ENCODE results near the gene KCNMA1. TPM values are rescaled to one million over a fixed set of nuclear protein-coding genes. Genes with fewer than 3 reads are reported as not detected.

Gene KCNMA1
- total RNA-seq, 1 experiment from 2014 or later, result 0.49 TPM

DNA sequence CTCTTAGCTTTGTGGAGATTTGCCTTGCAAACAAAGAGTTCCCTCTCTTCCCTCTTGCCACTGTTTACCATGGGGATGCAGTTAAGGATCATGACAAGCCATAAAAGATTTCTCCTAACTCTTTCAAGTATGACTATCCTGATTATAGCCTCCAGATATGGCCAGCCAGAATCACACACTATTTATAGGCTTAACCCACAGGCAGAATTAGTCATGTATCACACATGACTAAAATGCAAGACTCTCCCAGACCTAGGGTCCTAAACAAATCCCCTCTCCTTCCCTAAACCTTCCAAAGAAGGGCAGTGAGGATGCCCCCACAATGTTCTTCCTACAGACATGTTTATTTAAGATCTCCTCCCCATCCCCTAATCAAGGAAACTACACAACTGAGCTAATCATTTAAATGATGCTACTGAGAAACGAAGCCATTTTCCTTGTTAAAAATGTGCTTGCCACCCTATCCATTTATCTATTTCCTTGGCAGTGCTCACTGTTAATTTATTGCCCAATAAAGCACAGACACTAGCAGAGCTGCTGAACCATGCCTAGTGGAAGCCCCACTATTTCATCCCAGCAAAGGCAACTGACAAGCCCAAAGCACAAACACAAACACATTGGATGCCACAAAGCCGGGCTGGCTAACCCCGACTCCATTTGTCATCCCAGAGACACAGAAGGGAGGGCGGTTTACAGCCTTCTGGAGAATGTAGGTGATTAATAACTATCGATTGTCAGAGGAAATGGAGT, 363.4 kb downstream of the KCNMA1 start:
- intact Hi-C loops (cut with micrococcal nuclease), result no loop called here
- no peak for ATAC-seq
- H3K27ac ChIP-seq (ENCODE audit: low read depth, low read length), result no peak overlapping the region
- no peaks in the 10 kb centered on the region for H4K20me1 ChIP-seq (ENCODE audit: insufficient read depth)
- ChIA-PET POLR2A (no interaction called here), RAD21 (ENCODE audit: low non-redundant PET in 1 of 2, low total read pairs in 2 of 2, uncharacterized antibody in 2 of 2, unreplicated experiment in 2 of 2) (no interaction called here), CTCF (no interaction called here)
- no peaks in the 10 kb centered on the region for H3K9me3 ChIP-seq (ENCODE audit: control insufficient read depth in 1 of 2, insufficient read depth in 1 of 2, low read depth in 1 of 2, low read length in 2 of 2)
- peaks cover 75% of the 10 kb centered on the region for H3K27me3 ChIP-seq (ENCODE audit: insufficient read depth, low read length)
- no peak overlapping the region for H3K4me2 ChIP-seq (ENCODE audit: low read length)
- no peak overlapping the region for H3K4me3 ChIP-seq (replicated peaks in 1 of 2; ENCODE audit: low read depth in 1 of 2, low read length in 2 of 2)
- BruUV-seq (replicated peaks), result no TSS peak
- no peak for DNase-seq (ENCODE audit: low read depth, low spot score)
- H3K9me2 ChIP-seq (ENCODE audit: insufficient read depth), result no peaks in the 10 kb centered on the region
- H2AFZ ChIP-seq (ENCODE audit: low read depth, low read length, poor library complexity, severe bottlenecking), result no peak overlapping the region
- H3K9ac ChIP-seq (ENCODE audit: low read length), result no peak overlapping the region
- H3K36me3 ChIP-seq (ENCODE audit: control insufficient read depth in 1 of 2, insufficient read depth in 2 of 2, low read length in 2 of 2), result no peaks in the 10 kb centered on the region
- no peaks in the 10 kb centered on the region for H3K4me1 ChIP-seq (ENCODE audit: control insufficient read depth in 1 of 2, insufficient read depth in 2 of 2, low read length in 2 of 2)
- H3K79me2 ChIP-seq (ENCODE audit: insufficient read depth, low read length), result no peaks in the 10 kb centered on the region
- TF ChIP-seq ELF1 (IDR thresholded peaks at IDR 0.05; ENCODE audit: borderline replicate concordance, low read depth) (no peak), EGR1 (IDR thresholded peaks at IDR 0.05; ENCODE audit: low read depth) (no peak), EZH2 (IDR thresholded peaks at IDR 0.05) (0 out of 2 replicates have a peak, but pooled peaks have one; percentile 65), POLR2AphosphoS5 (IDR thresholded peaks at IDR 0.05; ENCODE audit: low read depth, low read length) (no peak), EZH2phosphoT487 (IDR thresholded peaks at IDR 0.05; ENCODE audit: borderline replicate concordance) (peak; percentile 66; the same call in 1 of the 2 replicates)
- TF ChIP-seq, protein P1, sequence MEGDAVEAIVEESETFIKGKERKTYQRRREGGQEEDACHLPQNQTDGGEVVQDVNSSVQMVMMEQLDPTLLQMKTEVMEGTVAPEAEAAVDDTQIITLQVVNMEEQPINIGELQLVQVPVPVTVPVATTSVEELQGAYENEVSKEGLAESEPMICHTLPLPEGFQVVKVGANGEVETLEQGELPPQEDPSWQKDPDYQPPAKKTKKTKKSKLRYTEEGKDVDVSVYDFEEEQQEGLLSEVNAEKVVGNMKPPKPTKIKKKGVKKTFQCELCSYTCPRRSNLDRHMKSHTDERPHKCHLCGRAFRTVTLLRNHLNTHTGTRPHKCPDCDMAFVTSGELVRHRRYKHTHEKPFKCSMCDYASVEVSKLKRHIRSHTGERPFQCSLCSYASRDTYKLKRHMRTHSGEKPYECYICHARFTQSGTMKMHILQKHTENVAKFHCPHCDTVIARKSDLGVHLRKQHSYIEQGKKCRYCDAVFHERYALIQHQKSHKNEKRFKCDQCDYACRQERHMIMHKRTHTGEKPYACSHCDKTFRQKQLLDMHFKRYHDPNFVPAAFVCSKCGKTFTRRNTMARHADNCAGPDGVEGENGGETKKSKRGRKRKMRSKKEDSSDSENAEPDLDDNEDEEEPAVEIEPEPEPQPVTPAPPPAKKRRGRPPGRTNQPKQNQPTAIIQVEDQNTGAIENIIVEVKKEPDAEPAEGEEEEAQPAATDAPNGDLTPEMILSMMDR (IDR thresholded peaks at IDR 0.05 in 2 of 3, conservative IDR thresholded peaks at IDR 0.05 in 1 of 3; ENCODE audit: borderline replicate concordance in 1 of 3, insufficient read depth in 1 of 3, low read depth in 2 of 3, low read length in 2 of 3), result no peak
- TF ChIP-seq, protein P2, sequence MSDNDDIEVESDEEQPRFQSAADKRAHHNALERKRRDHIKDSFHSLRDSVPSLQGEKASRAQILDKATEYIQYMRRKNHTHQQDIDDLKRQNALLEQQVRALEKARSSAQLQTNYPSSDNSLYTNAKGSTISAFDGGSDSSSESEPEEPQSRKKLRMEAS (IDR thresholded peaks at IDR 0.05), result no peak

All from HCT116 (cell line).